ENCODE results near the gene SPATA31C1. TPM values are rescaled to one million over a fixed set of nuclear protein-coding genes. Genes with fewer than 3 reads are reported as not detected.

The SPATA31C1 gene
- total RNA-seq, 1 experiment from 2014 or later: not detected

DNA sequence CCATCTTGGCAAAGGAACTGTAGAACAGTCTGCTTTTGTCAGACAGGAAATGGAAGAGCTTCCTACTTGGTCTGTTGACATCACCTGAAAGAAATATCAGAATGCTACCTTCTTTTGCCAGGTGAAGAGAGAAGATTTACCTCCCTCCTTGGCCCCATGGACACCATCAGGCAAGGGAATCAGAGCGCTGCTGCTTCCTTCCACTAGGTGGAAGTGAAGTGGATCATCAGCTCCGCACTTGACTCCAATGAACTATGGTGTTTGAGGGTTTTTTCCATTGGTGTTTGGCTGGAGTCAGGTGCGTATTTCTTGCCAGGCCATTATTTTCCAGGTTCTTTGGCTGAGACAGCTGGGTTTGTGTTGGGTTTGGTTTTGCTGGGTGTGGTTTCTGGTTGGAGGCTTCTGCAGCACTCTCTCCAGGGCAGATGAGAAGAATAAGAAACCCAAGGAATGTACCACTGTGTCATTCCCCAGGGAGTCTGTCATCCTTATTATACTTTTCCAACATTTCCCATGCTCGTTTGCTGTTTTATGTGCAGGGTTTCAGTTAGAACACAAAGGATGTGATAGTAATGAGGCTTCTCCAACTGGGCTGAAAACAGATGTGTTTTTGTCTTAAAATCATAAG lies 22.6 kb upstream of the SPATA31C1 start (continued):
- TF ChIP-seq, protein P1, sequence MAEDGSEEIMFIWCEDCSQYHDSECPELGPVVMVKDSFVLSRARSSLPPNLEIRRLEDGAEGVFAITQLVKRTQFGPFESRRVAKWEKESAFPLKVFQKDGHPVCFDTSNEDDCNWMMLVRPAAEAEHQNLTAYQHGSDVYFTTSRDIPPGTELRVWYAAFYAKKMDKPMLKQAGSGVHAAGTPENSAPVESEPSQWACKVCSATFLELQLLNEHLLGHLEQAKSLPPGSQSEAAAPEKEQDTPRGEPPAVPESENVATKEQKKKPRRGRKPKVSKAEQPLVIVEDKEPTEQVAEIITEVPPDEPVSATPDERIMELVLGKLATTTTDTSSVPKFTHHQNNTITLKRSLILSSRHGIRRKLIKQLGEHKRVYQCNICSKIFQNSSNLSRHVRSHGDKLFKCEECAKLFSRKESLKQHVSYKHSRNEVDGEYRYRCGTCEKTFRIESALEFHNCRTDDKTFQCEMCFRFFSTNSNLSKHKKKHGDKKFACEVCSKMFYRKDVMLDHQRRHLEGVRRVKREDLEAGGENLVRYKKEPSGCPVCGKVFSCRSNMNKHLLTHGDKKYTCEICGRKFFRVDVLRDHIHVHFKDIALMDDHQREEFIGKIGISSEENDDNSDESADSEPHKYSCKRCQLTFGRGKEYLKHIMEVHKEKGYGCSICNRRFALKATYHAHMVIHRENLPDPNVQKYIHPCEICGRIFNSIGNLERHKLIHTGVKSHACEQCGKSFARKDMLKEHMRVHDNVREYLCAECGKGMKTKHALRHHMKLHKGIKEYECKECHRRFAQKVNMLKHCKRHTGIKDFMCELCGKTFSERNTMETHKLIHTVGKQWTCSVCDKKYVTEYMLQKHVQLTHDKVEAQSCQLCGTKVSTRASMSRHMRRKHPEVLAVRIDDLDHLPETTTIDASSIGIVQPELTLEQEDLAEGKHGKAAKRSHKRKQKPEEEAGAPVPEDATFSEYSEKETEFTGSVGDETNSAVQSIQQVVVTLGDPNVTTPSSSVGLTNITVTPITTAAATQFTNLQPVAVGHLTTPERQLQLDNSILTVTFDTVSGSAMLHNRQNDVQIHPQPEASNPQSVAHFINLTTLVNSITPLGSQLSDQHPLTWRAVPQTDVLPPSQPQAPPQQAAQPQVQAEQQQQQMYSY (CRISPR knock-in tag; IDR thresholded peaks at IDR 0.05): no peak
- TF ChIP-seq ZBTB21 (CRISPR knock-in tag; IDR thresholded peaks at IDR 0.05; ENCODE audit: borderline replicate concordance): no peak
- TF ChIP-seq ELF4 (CRISPR knock-in tag; IDR thresholded peaks at IDR 0.05; ENCODE audit: low read depth): no peak
- TF ChIP-seq, protein P2, sequence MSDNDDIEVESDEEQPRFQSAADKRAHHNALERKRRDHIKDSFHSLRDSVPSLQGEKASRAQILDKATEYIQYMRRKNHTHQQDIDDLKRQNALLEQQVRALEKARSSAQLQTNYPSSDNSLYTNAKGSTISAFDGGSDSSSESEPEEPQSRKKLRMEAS (CRISPR knock-in tag; IDR thresholded peaks at IDR 0.05): no peak
- no peak for TF ChIP-seq TP53 (CRISPR knock-in tag; IDR thresholded peaks at IDR 0.05)
- no peak for TF ChIP-seq GTF2I (CRISPR knock-in tag; conservative IDR thresholded peaks at IDR 0.05)
- no peak for TF ChIP-seq TEAD1 (CRISPR knock-in tag; IDR thresholded peaks at IDR 0.05)
- no peak for TF ChIP-seq TEAD4 (CRISPR knock-in tag; IDR thresholded peaks at IDR 0.05)
- no peak for TF ChIP-seq PRRX2 (CRISPR knock-in tag; IDR thresholded peaks at IDR 0.05)

DNA sequence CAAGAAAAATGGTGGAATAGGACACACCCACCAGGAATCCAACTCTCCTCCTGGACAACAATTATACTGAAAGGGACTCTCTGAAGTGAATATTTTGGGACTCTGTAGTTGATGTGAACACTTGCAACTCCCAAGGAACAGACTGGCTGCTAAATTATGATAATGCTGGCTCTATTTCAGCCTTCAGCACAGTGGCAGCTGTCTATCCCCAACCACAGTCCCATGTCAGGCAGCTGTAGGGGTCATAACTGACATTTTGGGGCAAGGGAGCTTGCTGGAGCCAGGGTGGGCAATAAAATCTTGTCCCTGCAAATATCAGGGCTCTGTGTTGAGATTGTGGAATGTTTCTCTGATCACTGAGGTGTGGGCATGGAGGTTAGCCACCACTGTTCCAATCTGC lies 20.9 kb upstream of the SPATA31C1 start:
- DNase-seq (ENCODE audit: low spot score) (no peak), ATAC-seq (no peak)
- no peak overlapping the region for H3K4me3 Mint-ChIP-seq
- peaks cover 40% of the 10 kb centered on the region for H3K9me3 Mint-ChIP-seq
- ChIA-PET CTCF (no interaction called here), POLR2A (no interaction called here)
- TF ChIP-seq ZNF396 (CRISPR knock-in tag; IDR thresholded peaks at IDR 0.05; ENCODE audit: borderline replicate concordance) (no peak), GRHL2 (CRISPR knock-in tag; IDR thresholded peaks at IDR 0.05; ENCODE audit: insufficient replicate concordance, severe bottlenecking) (no peak), RORB (CRISPR knock-in tag; IDR thresholded peaks at IDR 0.05) (no peak), HMGA2 (CRISPR knock-in tag; IDR thresholded peaks at IDR 0.05) (no peak), ZNF423 (CRISPR knock-in tag; IDR thresholded peaks at IDR 0.05) (no peak)
- TF ChIP-seq, protein P3, sequence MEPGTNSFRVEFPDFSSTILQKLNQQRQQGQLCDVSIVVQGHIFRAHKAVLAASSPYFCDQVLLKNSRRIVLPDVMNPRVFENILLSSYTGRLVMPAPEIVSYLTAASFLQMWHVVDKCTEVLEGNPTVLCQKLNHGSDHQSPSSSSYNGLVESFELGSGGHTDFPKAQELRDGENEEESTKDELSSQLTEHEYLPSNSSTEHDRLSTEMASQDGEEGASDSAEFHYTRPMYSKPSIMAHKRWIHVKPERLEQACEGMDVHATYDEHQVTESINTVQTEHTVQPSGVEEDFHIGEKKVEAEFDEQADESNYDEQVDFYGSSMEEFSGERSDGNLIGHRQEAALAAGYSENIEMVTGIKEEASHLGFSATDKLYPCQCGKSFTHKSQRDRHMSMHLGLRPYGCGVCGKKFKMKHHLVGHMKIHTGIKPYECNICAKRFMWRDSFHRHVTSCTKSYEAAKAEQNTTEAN (CRISPR knock-in tag; IDR thresholded peaks at IDR 0.05): no peak
- TF ChIP-seq, protein P4, sequence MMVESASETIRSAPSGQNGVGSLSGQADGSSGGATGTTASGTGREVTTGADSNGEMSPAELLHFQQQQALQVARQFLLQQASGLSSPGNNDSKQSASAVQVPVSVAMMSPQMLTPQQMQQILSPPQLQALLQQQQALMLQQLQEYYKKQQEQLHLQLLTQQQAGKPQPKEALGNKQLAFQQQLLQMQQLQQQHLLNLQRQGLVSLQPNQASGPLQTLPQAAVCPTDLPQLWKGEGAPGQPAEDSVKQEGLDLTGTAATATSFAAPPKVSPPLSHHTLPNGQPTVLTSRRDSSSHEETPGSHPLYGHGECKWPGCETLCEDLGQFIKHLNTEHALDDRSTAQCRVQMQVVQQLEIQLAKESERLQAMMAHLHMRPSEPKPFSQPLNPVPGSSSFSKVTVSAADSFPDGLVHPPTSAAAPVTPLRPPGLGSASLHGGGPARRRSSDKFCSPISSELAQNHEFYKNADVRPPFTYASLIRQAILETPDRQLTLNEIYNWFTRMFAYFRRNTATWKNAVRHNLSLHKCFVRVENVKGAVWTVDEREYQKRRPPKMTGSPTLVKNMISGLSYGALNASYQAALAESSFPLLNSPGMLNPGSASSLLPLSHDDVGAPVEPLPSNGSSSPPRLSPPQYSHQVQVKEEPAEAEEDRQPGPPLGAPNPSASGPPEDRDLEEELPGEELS (CRISPR knock-in tag; IDR thresholded peaks at IDR 0.05): no peak
- TF ChIP-seq, protein P5, sequence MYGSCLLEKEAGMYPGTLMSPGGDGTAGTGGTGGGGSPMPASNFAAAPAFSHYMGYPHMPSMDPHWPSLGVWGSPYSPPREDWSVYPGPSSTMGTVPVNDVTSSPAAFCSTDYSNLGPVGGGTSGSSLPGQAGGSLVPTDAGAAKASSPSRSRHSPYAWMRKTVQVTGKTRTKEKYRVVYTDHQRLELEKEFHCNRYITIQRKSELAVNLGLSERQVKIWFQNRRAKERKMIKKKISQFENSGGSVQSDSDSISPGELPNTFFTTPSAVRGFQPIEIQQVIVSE (CRISPR knock-in tag; IDR thresholded peaks at IDR 0.05; ENCODE audit: borderline replicate concordance): no peak
- TF ChIP-seq, protein P6, sequence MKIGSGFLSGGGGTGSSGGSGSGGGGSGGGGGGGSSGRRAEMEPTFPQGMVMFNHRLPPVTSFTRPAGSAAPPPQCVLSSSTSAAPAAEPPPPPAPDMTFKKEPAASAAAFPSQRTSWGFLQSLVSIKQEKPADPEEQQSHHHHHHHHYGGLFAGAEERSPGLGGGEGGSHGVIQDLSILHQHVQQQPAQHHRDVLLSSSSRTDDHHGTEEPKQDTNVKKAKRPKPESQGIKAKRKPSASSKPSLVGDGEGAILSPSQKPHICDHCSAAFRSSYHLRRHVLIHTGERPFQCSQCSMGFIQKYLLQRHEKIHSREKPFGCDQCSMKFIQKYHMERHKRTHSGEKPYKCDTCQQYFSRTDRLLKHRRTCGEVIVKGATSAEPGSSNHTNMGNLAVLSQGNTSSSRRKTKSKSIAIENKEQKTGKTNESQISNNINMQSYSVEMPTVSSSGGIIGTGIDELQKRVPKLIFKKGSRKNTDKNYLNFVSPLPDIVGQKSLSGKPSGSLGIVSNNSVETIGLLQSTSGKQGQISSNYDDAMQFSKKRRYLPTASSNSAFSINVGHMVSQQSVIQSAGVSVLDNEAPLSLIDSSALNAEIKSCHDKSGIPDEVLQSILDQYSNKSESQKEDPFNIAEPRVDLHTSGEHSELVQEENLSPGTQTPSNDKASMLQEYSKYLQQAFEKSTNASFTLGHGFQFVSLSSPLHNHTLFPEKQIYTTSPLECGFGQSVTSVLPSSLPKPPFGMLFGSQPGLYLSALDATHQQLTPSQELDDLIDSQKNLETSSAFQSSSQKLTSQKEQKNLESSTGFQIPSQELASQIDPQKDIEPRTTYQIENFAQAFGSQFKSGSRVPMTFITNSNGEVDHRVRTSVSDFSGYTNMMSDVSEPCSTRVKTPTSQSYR (CRISPR knock-in tag; IDR thresholded peaks at IDR 0.05): no peak
- TF ChIP-seq, protein P1 (CRISPR knock-in tag; IDR thresholded peaks at IDR 0.05): no peak
- no peaks in the 10 kb centered on the region for H3K4me1 Mint-ChIP-seq
- no peak overlapping the region for H3K27ac Mint-ChIP-seq
- no peaks in the 10 kb centered on the region; the same call in 1 of the 2 replicates for H3K27me3 Mint-ChIP-seq (ENCODE audit: low read depth)
- peaks cover 15% of the 10 kb centered on the region for H3K36me3 Mint-ChIP-seq

Measured in WTC11 (cell line).